ENCODE results near the gene COL4A2.

The COL4A2 gene

DNA sequence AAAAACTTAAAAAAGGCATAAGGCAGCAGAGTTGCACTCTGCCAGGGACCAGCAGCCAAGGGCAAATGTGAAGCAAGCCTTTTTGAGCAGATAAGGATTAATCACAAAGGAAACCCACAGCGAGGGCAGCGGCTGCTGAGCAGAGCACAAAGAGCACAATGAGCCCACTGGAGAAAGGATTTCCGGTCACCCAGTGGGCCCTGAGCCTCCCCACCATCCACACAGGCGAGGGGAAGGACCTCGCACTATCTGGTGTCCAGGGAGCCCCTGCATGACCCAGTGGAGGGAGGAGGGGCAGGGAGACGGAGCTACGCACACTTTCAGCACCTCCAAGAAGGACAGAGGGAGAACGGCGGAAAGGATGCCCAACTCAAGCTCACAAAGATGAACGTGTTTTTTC is 40.1 kb upstream of the COL4A2 start:
- peaks cover 27% of the 10 kb centered on the region for H3K4me1 ChIP-seq (ENCODE audit: insufficient read depth, low read length)
- H3K9ac ChIP-seq (ENCODE audit: low read depth, low read length): no peak overlapping the region
- no peaks in the 10 kb centered on the region for H3K36me3 ChIP-seq (ENCODE audit: insufficient read depth, low read length)

GRCh38 chr13:110268061-110268460 is 39.0 kb upstream of the COL4A2 start:
- H3K4me1 ChIP-seq (ENCODE audit: insufficient read depth, low read length): peaks cover 27% of the 10 kb centered on the region
- H3K9me3 ChIP-seq (ENCODE audit: control insufficient read depth, insufficient read depth, low read length): no peaks in the 10 kb centered on the region
- H3K36me3 ChIP-seq (ENCODE audit: insufficient read depth, low read length): no peaks in the 10 kb centered on the region
- H3K9ac ChIP-seq (ENCODE audit: low read depth, low read length): no peak overlapping the region

More for the DNA sequence above, 40.1 kb upstream of the COL4A2 start:
- H3K9me3 ChIP-seq (ENCODE audit: control insufficient read depth, insufficient read depth, low read length): no peaks in the 10 kb centered on the region

DNA sequence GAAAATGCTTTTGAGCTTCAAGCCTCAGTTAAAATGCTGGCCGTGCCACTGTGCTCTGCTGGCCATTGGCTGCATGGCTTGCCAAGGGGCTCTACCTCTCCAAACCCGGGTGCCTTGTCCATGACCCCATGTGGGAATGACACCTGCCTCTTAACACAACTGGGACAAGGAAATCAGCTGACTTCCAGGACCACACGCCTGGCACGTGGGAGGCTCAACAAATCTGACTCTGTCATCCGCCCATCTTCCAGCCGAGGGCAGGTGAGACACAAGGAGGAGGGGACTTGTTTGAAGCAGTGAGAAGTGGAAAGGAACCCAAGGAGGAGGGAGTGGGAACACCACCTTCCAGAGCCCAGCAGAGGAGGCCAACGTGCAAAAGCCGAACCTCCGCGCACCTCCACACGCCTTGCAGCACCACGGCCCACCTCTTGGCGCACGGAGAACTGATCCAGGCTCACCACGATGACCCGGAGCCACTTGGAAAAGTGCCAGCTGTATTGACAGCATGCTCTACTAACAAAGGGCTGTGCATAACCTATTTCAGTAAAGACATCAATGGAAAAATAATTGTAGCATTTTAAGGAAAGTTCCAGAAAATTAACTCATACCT is 38.4 kb upstream of the COL4A2 start:
- Histone ChIP-seq H3K36me3 (ENCODE audit: insufficient read depth, low read length) (no peaks in the 10 kb centered on the region), H3K9ac (ENCODE audit: low read depth, low read length) (no peak overlapping the region), H3K4me1 (ENCODE audit: insufficient read depth, low read length) (peaks cover 27% of the 10 kb centered on the region), H3K9me3 (ENCODE audit: control insufficient read depth, insufficient read depth, low read length) (no peaks in the 10 kb centered on the region)

DNA sequence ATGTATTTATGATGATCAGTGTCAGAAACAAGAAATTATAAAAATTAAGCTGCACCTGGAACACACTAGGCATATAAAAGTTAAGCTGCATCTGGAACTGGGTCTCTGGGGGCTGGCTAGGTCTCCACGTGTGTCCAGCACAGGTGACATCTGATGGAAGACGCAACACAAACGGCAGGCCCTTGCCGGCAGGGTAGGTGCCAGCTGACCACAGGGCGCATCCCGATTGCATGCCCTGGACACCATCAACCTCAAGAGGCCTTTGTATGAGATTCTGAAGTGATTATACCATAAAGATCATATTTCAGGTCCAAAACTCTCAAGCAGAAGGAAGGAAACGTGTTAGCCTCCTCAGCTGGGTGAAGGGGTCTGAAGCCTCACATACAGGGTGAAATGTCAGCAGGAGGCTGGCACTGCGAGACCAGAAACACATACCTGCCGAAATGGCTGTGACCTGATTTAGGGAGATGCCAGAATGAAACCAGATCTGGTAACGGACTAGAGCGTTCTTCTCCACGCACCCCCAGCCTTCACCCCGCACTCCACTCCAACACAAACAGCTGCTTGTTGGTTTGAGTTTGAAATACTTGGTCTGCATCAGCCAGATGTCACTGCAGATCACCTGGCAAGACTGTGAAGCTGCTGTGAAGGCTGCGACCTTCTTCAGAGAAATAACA is 37.4 kb upstream of the COL4A2 start:
- H3K36me3 ChIP-seq (ENCODE audit: insufficient read depth, low read length): no peaks in the 10 kb centered on the region
- no peak overlapping the region for H3K9ac ChIP-seq (ENCODE audit: low read depth, low read length)
- H3K9me3 ChIP-seq (ENCODE audit: control insufficient read depth, insufficient read depth, low read length): no peaks in the 10 kb centered on the region
- H3K4me1 ChIP-seq (ENCODE audit: insufficient read depth, low read length): peaks cover 19% of the 10 kb centered on the region

GRCh38 chr13:110270507-110270906 is 36.6 kb upstream of the COL4A2 start:
- Histone ChIP-seq H3K4me1 (ENCODE audit: insufficient read depth, low read length) (peaks cover 10% of the 10 kb centered on the region), H3K36me3 (ENCODE audit: insufficient read depth, low read length) (no peaks in the 10 kb centered on the region), H3K9me3 (ENCODE audit: control insufficient read depth, insufficient read depth, low read length) (no peaks in the 10 kb centered on the region), H3K9ac (ENCODE audit: low read depth, low read length) (no peak overlapping the region)

GRCh38 chr13:110271313-110271712 is 35.8 kb upstream of the COL4A2 start:
- no peaks in the 10 kb centered on the region for H3K9me3 ChIP-seq (ENCODE audit: control insufficient read depth, insufficient read depth, low read length)
- H3K4me1 ChIP-seq (ENCODE audit: insufficient read depth, low read length): peaks cover 8% of the 10 kb centered on the region
- H3K9ac ChIP-seq (ENCODE audit: low read depth, low read length): no peak overlapping the region
- no peaks in the 10 kb centered on the region for H3K36me3 ChIP-seq (ENCODE audit: insufficient read depth, low read length)

DNA sequence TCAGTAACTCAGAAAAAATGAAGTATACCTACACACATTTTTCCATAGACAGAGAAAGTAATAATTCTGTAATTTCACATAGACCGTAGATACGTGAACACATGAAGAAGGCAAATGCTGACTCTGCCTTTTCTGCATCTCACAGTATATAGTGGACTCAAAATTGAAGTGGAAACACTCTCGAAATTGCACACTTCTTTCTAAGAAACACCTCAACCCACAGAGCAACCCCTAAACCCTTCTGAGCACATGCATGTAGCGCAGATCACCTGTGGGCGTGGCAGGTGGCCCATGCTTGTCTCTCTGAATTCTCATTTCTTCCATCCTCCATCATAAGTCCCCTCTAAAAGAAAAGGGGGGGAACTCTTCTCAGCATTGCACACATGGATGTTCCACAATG is 34.9 kb upstream of the COL4A2 start:
- Histone ChIP-seq H3K36me3 (ENCODE audit: insufficient read depth, low read length) (no peaks in the 10 kb centered on the region), H3K9me3 (ENCODE audit: control insufficient read depth, insufficient read depth, low read length) (no peaks in the 10 kb centered on the region), H3K9ac (ENCODE audit: low read depth, low read length) (no peak overlapping the region), H3K4me1 (ENCODE audit: insufficient read depth, low read length) (no peaks in the 10 kb centered on the region; the same call in 1 of the 2 replicates)

DNA sequence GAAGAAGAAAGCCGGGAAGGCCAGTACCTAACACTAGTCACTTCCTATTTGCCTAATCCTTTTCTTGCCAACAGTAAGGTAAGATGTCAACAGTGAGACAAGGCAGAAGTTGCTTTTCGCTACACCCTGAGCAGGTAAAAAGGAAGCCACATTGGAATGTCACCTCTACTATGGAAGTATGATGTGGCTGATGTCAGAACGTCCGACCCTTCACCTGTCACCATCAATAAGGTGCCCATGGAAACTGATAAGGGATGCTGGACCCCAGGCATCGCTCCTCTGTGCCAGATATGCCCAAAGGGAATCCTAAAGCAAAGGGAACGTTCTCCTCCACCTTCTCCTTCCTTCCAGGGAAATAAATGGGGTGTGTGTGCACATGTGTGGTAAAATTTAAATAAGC is 34.4 kb upstream of the COL4A2 start:
- H3K9ac ChIP-seq (ENCODE audit: low read depth, low read length): no peak overlapping the region
- H3K9me3 ChIP-seq (ENCODE audit: control insufficient read depth, insufficient read depth, low read length): no peaks in the 10 kb centered on the region
- no peaks in the 10 kb centered on the region; the same call in 1 of the 2 replicates for H3K4me1 ChIP-seq (ENCODE audit: insufficient read depth, low read length)
- no peaks in the 10 kb centered on the region for H3K36me3 ChIP-seq (ENCODE audit: insufficient read depth, low read length)

- Histone ChIP-seq H3K9me3 (ENCODE audit: control insufficient read depth, insufficient read depth, low read length) (no peaks in the 10 kb centered on the region), H3K36me3 (ENCODE audit: insufficient read depth, low read length) (no peaks in the 10 kb centered on the region)
Measured at GRCh38 chr13:110273254-110273653, 33.8 kb upstream of the COL4A2 start.

GRCh38 chr13:110274687-110275086 is 32.4 kb upstream of the COL4A2 start:
- H3K4me1 ChIP-seq (ENCODE audit: insufficient read depth, low read length): no peaks in the 10 kb centered on the region; the same call in 1 of the 2 replicates
- H3K36me3 ChIP-seq (ENCODE audit: insufficient read depth, low read length): no peaks in the 10 kb centered on the region
- no peaks in the 10 kb centered on the region for H3K9me3 ChIP-seq (ENCODE audit: control insufficient read depth, insufficient read depth, low read length)
- no peak overlapping the region for H3K9ac ChIP-seq (ENCODE audit: low read depth, low read length)

More at GRCh38 chr13:110273254-110273653, 33.8 kb upstream of the COL4A2 start:
- H3K4me1 ChIP-seq (ENCODE audit: insufficient read depth, low read length): no peaks in the 10 kb centered on the region; the same call in 1 of the 2 replicates
- H3K9ac ChIP-seq (ENCODE audit: low read depth, low read length): no peak overlapping the region

- Histone ChIP-seq H3K9ac (ENCODE audit: low read depth, low read length) (no peak overlapping the region), H3K36me3 (ENCODE audit: insufficient read depth, low read length) (no peaks in the 10 kb centered on the region), H3K9me3 (ENCODE audit: control insufficient read depth, insufficient read depth, low read length) (no peaks in the 10 kb centered on the region), H3K4me1 (ENCODE audit: insufficient read depth, low read length) (no peaks in the 10 kb centered on the region; the same call in 1 of the 2 replicates)
Measured at GRCh38 chr13:110275931-110276552, 31.0 kb upstream of the COL4A2 start.

- no peaks in the 10 kb centered on the region for H3K9me3 ChIP-seq (ENCODE audit: control insufficient read depth, insufficient read depth, low read length)
- no peaks in the 10 kb centered on the region; the same call in 1 of the 2 replicates for H3K4me1 ChIP-seq (ENCODE audit: insufficient read depth, low read length)
- H3K9ac ChIP-seq (ENCODE audit: low read depth, low read length): no peak overlapping the region
- no peaks in the 10 kb centered on the region for H3K36me3 ChIP-seq (ENCODE audit: insufficient read depth, low read length)
Measured at GRCh38 chr13:110276553-110276950, 30.5 kb upstream of the COL4A2 start.

- H3K9me3 ChIP-seq (ENCODE audit: control insufficient read depth, insufficient read depth, low read length): no peaks in the 10 kb centered on the region
- no peaks in the 10 kb centered on the region for H3K36me3 ChIP-seq (ENCODE audit: insufficient read depth, low read length)
- no peaks in the 10 kb centered on the region; the same call in 1 of the 2 replicates for H3K4me1 ChIP-seq (ENCODE audit: insufficient read depth, low read length)
- H3K9ac ChIP-seq (ENCODE audit: low read depth, low read length): no peak overlapping the region
Measured at GRCh38 chr13:110277357-110277975, 29.6 kb upstream of the COL4A2 start.

GRCh38 chr13:110278859-110279258 is 28.2 kb upstream of the COL4A2 start:
- no peaks in the 10 kb centered on the region for H3K36me3 ChIP-seq (ENCODE audit: insufficient read depth, low read length)
- H3K9me3 ChIP-seq (ENCODE audit: control insufficient read depth, insufficient read depth, low read length): no peaks in the 10 kb centered on the region
- H3K9ac ChIP-seq (ENCODE audit: low read depth, low read length): no peak overlapping the region

More at GRCh38 chr13:110278859-110279258, 28.2 kb upstream of the COL4A2 start:
- H3K4me1 ChIP-seq (ENCODE audit: insufficient read depth, low read length): no peaks in the 10 kb centered on the region; the same call in 1 of the 2 replicates
